ENCODE data around the gene CDH23.

GRCh38 chr10:71622616-71623015 lies 225.9 kb downstream of the CDH23 start:
- TF ChIP-seq POLR2A (IDR thresholded peaks at IDR 0.05), result no peak
- TF ChIP-seq, protein P1, sequence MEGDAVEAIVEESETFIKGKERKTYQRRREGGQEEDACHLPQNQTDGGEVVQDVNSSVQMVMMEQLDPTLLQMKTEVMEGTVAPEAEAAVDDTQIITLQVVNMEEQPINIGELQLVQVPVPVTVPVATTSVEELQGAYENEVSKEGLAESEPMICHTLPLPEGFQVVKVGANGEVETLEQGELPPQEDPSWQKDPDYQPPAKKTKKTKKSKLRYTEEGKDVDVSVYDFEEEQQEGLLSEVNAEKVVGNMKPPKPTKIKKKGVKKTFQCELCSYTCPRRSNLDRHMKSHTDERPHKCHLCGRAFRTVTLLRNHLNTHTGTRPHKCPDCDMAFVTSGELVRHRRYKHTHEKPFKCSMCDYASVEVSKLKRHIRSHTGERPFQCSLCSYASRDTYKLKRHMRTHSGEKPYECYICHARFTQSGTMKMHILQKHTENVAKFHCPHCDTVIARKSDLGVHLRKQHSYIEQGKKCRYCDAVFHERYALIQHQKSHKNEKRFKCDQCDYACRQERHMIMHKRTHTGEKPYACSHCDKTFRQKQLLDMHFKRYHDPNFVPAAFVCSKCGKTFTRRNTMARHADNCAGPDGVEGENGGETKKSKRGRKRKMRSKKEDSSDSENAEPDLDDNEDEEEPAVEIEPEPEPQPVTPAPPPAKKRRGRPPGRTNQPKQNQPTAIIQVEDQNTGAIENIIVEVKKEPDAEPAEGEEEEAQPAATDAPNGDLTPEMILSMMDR (IDR thresholded peaks at IDR 0.05), result no peak

Data from adrenal gland (tissue), 5 donors.